CD4-positive, alpha-beta T cell treated with Interferon gamma for 1 hour (primary cell): ENCODE data around the gene FERMT3.

Experiments
- DNase-seq: peaks from one replicate; pipeline ENCODE4 v3.0.0-alpha.2; 2020

FERMT3 gene

GRCh38 chr11:64186492-64187165 is 19.9 kb upstream of the FERMT3 start:
- no peak for DNase-seq

DNA sequence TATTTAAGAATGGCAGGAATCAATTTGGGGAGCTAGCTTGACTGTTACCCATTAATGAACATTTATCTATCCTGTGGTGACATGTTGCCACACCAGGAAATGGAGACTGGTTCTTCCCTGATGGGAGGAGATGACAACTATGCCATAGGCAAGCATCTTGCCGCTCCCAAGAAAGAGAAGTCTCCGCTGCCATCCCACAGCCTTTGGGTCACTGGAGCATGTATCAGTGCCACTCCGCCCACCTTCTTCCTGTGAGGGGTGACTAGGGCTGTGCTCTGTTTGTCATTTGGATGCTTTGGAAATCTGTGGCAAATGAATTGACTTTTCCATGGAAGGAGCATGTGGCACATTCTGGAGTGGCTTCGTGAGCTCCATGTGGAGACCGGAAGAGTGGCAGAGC is 14.1 kb upstream of the FERMT3 start:
- no peak for DNase-seq

GRCh38 chr11:64196626-64197025 is 9.9 kb upstream of the FERMT3 start:
- no peak for DNase-seq

GRCh38 chr11:64198511-64198910 is 8.0 kb upstream of the FERMT3 start:
- no peak for DNase-seq

GRCh38 chr11:64201543-64201942 is 5.0 kb upstream of the FERMT3 start:
- no peak for DNase-seq

DNA sequence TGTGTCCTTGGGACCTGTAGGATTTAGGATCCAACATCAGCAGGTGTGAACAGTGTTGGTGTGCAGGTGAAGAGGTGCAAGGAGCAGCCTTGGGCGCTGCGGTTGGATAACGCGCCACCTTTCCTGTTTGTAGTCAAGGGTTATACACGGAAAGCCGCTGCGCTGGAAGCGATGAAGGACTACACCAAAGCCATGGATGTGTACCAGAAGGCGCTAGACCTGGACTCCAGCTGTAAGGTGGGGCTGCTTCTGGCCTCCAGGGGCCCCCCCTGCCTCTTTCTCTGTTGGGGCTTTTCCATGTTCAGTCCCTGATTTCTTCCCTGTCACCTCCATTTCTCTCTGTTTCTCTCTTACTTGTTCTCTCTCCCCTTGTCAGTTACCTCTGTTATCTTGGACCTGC is 3.5 kb upstream of the FERMT3 start:
- DNase-seq, result no peak

DNA sequence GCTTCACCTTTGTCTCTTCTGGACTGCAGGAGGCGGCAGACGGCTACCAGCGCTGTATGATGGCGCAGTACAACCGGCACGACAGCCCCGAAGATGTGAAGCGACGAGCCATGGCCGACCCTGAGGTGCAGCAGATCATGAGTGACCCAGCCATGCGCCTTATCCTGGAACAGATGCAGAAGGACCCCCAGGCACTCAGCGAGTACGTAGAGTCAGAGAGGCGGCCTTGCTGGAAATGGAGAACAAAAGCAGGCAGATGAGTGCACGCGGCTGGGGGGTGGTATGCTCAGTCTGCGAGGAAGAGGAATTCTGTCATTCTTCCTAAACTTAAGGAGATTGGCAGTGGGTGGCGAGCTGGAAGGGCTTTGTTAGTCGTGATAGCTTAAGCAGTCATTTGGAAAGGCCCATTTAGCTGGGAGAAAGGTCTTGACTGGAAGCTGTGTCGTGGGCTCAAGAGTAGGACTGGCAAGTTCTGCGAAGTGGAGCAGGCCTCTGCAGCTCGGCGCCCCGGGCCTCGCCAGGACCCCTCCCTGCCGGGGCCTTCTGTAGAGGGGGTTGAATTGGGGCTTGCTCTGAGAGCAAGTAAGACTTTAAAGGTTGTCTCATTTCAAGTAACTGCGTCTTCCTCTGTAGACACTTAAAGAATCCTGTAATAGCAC is 3.0 kb upstream of the FERMT3 start:
- no peak for DNase-seq

- DNase-seq, result no peak
Measured at GRCh38 chr11:64204080-64204440, 2.5 kb upstream of the FERMT3 start.

GRCh38 chr11:64204464-64204989 is 2.0 kb upstream of the FERMT3 start:
- DNase-seq, result peak; percentile 85

- peak; percentile 79 for DNase-seq
Measured at GRCh38 chr11:64207256-64208085, 950 bp downstream of the FERMT3 start.

DNA sequence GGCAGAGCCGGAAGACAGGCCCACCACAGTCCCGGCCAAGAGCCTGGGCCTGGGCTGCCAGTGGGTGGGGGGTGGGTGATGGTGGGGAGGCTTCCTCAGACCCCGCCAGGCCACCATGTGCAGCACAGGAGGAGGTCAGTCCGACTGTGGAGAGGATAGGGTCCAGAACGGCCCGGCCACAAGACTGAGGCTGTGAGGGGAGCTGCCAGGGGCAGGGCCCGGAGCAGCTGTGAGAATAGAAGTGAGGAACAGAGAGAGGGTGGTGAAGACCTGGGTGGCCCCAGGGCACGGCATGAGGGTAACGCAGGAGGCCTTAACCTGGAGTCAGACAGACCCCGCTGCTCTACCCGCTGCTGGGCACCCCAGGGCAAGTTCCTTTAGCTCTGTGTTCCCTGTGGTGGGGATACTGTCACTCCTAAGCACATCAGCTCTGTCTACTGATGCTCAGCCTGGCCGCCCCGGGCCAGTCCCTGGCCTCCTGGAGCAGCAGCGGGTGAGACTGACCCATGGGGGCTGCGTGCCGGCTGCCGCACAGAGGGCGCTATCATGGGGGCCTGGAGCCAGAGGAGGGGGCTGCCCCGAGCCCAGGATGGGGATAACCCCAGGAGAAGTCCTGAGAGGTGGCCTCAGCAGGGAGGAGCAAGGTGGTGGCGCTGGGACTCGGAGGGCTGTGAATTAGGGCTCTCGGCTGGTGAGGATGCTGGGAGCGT is 1.7 kb downstream of the FERMT3 start:
- no peak for DNase-seq

DNA sequence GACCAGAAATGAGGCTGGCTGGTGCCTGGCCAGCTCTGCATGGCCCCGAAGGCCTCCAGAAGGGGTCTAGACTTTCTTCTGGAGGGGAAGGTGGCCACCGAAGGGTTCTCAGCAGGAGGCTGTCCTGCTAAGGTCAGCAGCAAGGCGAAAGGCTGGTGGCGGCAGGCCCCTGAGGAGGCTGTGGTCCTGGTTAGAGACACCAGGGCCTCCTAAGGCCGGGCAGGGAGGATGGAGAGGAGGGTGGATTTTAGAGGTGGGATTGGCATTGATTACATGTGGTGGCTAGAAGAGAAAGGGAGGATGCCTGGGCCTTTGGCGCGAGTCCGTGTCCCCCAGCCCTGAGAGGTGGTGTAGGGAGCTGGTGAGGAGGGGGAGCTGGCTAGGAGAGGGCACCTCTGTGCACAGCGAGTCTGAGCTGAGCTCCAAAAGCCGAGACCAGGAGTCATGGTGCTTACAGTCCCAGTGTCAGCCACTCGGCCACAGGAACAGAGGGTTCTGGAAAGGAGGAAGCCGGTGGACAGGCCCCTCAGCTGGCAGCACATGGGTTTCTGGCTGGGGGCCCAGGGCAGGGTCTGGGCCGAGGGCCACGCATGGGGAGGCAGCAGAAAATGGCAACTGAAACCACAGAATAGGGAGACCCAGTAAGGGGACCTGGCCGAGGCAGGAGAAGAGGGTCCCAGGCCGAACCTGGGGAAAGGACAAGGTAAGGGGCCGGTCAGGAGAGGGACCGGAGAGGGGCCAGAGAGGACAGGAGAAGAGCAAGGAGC is 2.5 kb downstream of the FERMT3 start:
- no peak for DNase-seq

- DNase-seq, result no peak
Measured at GRCh38 chr11:64209563-64209843, 3.0 kb downstream of the FERMT3 start.

GRCh38 chr11:64210301-64211020 is 3.9 kb downstream of the FERMT3 start:
- no peak for DNase-seq

GRCh38 chr11:64211181-64211872 is 4.8 kb downstream of the FERMT3 start:
- DNase-seq, result no peak

- no peak for DNase-seq
Measured at GRCh38 chr11:64216879-64217278, 10.4 kb downstream of the FERMT3 start.

DNA sequence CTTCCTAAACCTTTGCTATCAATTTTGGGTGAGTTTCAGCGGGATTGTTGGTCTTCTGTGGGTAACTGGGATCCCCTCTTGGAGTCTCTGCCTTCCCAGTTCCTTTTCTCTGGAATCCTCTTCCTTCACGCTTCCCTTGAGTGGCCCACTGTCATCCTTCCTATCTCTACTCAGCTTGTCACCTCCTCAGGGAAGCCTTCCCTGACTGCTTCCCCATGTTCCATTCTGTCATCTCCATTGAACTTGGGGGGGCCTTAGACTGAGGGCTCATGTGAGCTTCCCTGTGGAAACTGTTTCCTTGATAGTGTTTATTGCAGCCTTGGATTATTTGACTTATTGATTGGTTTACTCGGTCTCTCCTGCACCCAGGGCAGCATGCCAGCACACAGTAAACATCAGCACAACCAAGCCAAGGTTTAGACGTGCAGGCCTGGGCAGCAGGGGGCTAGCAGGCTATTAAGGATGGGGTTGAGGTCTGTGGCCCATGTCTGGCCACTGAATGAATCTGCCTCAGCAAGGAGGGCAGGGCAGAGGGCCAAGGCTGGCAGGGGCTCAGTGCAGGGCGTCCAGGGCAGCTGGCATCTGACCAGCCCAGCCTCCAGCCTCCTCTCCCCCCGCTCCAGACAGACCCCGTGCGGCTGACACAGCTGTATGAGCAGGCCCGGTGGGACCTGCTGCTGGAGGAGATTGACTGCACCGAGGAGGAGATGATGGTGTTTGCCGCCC is 12.3 kb downstream of the FERMT3 start:
- no peak for DNase-seq

DNA sequence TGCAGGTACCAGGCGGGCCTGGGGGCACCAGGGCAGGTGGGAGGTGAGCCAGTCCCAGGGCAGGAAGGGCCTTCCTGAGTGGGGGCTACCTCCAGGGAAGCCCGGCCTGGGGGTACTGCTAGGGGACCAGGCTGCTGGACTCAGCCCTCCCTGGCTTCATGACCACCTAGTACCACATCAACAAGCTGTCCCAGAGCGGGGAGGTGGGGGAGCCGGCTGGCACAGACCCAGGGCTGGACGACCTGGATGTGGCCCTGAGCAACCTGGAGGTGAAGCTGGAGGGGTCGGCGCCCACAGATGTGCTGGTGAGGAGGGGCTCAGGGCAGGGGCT is 12.8 kb downstream of the FERMT3 start:
- no peak for DNase-seq

DNA sequence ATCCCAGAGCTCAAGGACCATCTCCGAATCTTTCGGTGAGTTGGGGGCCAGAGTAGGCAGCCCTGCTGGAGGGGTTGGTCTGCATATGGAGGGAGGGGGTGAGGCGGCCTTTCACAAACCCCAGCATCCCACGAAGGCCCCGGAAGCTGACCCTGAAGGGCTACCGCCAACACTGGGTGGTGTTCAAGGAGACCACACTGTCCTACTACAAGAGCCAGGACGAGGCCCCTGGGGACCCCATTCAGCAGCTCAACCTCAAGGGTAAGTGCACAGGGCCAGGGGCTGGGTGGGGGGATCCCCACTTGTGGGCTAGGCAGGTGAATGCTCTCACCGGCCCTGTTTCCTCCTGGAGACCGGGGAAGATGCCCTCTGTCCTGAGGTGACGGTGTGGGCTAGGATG is 13.2 kb downstream of the FERMT3 start:
- no peak for DNase-seq

DNA sequence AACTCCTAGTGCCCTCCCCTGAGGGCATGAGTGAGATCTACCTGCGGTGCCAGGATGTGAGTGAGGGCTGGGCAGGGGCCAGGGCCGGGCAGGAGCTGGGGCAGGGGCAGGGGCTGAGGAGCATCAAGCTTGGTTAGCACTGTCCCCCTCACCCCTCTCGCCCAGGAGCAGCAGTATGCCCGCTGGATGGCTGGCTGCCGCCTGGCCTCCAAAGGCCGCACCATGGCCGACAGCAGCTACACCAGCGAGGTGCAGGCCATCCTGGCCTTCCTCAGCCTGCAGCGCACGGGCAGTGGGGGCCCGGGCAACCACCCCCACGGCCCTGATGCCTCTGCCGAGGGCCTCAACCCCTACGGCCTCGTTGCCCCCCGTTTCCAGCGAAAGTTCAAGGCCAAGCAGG is 13.8 kb downstream of the FERMT3 start:
- no peak for DNase-seq

DNA sequence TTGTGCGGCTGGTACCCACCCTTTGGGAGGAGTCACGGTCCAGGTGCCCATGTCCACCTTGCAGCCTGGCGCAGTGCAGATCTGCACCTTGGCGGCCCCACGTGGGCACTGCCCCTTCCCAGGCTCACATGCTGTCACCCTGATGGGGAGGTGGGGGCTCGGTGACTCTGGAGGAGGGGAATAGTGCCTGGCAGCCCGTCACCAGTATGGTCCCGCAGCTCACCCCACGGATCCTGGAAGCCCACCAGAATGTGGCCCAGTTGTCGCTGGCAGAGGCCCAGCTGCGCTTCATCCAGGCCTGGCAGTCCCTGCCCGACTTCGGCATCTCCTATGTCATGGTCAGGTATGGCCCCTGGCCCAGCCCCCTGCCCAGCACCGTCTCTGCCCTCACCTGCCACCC is 14.3 kb downstream of the FERMT3 start:
- no peak for DNase-seq
